ENCODE results near the gene RHBDD2. TPM values are rescaled to one million over a fixed set of nuclear protein-coding genes. Genes with fewer than 3 reads are reported as not detected.

Gene RHBDD2
- total and polyA plus RNA-seq, 2 donors (not counting 1 experiment from before 2014, with no cell fraction given), result 16.7 to 24.5 TPM

GRCh38 chr7:75866114-75866488 is 12.7 kb upstream of the RHBDD2 start:
- Histone ChIP-seq H3K9ac (ENCODE audit: insufficient read depth, low read length) (no peak overlapping the region), H3K27me3 (ENCODE audit: control insufficient read depth, insufficient read depth, low read length) (no peaks in the 10 kb centered on the region), H2AFZ (ENCODE audit: low read length) (peak overlapping the region; percentile 34), H3K36me3 (ENCODE audit: control insufficient read depth, insufficient read depth, low read length) (no peaks in the 10 kb centered on the region), H4K20me1 (ENCODE audit: control insufficient read depth, extremely low read depth, insufficient read depth, low read length) (no peaks in the 10 kb centered on the region), H3K4me3 (replicated peaks in 1 of 4; ENCODE audit: control extremely low read depth in 1 of 4, insufficient read depth in 1 of 4, low read depth in 3 of 4, low read length in 4 of 4) (no peak overlapping the region), H3K27ac (ENCODE audit: insufficient read depth, low read length) (no peak overlapping the region), H3K9me3 (ENCODE audit: control insufficient read depth, insufficient read depth, low read depth, low read length) (no peaks in the 10 kb centered on the region), H3K4me2 (ENCODE audit: extremely low read depth, insufficient read depth, low read length) (peak overlapping the region; percentile 38), H3K4me1 (ENCODE audit: control insufficient read depth, extremely low read depth, insufficient read depth, low read length) (peaks cover 5% of the 10 kb centered on the region), H3K79me2 (ENCODE audit: control insufficient read depth, insufficient read depth, low read length) (no peaks in the 10 kb centered on the region)
- TF ChIP-seq, protein P1, sequence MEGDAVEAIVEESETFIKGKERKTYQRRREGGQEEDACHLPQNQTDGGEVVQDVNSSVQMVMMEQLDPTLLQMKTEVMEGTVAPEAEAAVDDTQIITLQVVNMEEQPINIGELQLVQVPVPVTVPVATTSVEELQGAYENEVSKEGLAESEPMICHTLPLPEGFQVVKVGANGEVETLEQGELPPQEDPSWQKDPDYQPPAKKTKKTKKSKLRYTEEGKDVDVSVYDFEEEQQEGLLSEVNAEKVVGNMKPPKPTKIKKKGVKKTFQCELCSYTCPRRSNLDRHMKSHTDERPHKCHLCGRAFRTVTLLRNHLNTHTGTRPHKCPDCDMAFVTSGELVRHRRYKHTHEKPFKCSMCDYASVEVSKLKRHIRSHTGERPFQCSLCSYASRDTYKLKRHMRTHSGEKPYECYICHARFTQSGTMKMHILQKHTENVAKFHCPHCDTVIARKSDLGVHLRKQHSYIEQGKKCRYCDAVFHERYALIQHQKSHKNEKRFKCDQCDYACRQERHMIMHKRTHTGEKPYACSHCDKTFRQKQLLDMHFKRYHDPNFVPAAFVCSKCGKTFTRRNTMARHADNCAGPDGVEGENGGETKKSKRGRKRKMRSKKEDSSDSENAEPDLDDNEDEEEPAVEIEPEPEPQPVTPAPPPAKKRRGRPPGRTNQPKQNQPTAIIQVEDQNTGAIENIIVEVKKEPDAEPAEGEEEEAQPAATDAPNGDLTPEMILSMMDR (conservative IDR thresholded peaks at IDR 0.05 in 1 of 2, IDR thresholded peaks at IDR 0.05 in 1 of 2; ENCODE audit: low read depth in 1 of 2, low read length in 2 of 2), result no peak
- TF ChIP-seq EZH2 (IDR thresholded peaks at IDR 0.05; ENCODE audit: low read length, missing control alignments), result no peak
- peak in 1 of 2 donors; percentile 26 for DNase-seq (ENCODE audit: low read depth in 2 of 2)

GRCh38 chr7:75866489-75867389 is 12.1 kb upstream of the RHBDD2 start:
- Histone ChIP-seq H3K4me2 (ENCODE audit: extremely low read depth, insufficient read depth, low read length) (no peak overlapping the region), H3K9me3 (ENCODE audit: control insufficient read depth, insufficient read depth, low read depth, low read length) (no peaks in the 10 kb centered on the region), H3K9ac (ENCODE audit: insufficient read depth, low read length) (no peak overlapping the region), H3K27me3 (ENCODE audit: control insufficient read depth, insufficient read depth, low read length) (no peaks in the 10 kb centered on the region), H3K27ac (ENCODE audit: insufficient read depth, low read length) (no peak overlapping the region), H2AFZ (ENCODE audit: low read length) (no peak overlapping the region), H3K4me1 (ENCODE audit: control insufficient read depth, extremely low read depth, insufficient read depth, low read length) (peaks cover 3% of the 10 kb centered on the region), H3K4me3 (replicated peaks in 1 of 4; ENCODE audit: control extremely low read depth in 1 of 4, insufficient read depth in 1 of 4, low read depth in 3 of 4, low read length in 4 of 4) (no peak overlapping the region), H4K20me1 (ENCODE audit: control insufficient read depth, extremely low read depth, insufficient read depth, low read length) (no peaks in the 10 kb centered on the region), H3K79me2 (ENCODE audit: control insufficient read depth, insufficient read depth, low read length) (no peaks in the 10 kb centered on the region), H3K36me3 (ENCODE audit: control insufficient read depth, insufficient read depth, low read length) (no peaks in the 10 kb centered on the region)
- TF ChIP-seq, protein P1 (conservative IDR thresholded peaks at IDR 0.05 in 1 of 2, IDR thresholded peaks at IDR 0.05 in 1 of 2; ENCODE audit: low read depth in 1 of 2, low read length in 2 of 2), result peak; percentile 97 to 98
- no peak for TF ChIP-seq EZH2 (IDR thresholded peaks at IDR 0.05; ENCODE audit: low read length, missing control alignments)
- peak; percentile 50 to 77 for DNase-seq (ENCODE audit: low read depth in 2 of 2)

- Histone ChIP-seq H3K27ac (ENCODE audit: insufficient read depth, low read length) (no peak overlapping the region), H3K9me3 (ENCODE audit: control insufficient read depth, insufficient read depth, low read depth, low read length) (no peaks in the 10 kb centered on the region), H3K27me3 (ENCODE audit: control insufficient read depth, insufficient read depth, low read length) (no peaks in the 10 kb centered on the region), H3K36me3 (ENCODE audit: control insufficient read depth, insufficient read depth, low read length) (no peaks in the 10 kb centered on the region), H4K20me1 (ENCODE audit: control insufficient read depth, extremely low read depth, insufficient read depth, low read length) (no peaks in the 10 kb centered on the region), H3K4me3 (replicated peaks in 1 of 4; ENCODE audit: control extremely low read depth in 1 of 4, insufficient read depth in 1 of 4, low read depth in 3 of 4, low read length in 4 of 4) (no peak overlapping the region), H3K4me2 (ENCODE audit: extremely low read depth, insufficient read depth, low read length) (no peak overlapping the region), H2AFZ (ENCODE audit: low read length) (no peak overlapping the region), H3K79me2 (ENCODE audit: control insufficient read depth, insufficient read depth, low read length) (no peaks in the 10 kb centered on the region), H3K4me1 (ENCODE audit: control insufficient read depth, extremely low read depth, insufficient read depth, low read length) (peaks cover 3% of the 10 kb centered on the region), H3K9ac (ENCODE audit: insufficient read depth, low read length) (no peak overlapping the region)
- TF ChIP-seq, protein P1 (conservative IDR thresholded peaks at IDR 0.05 in 1 of 2, IDR thresholded peaks at IDR 0.05 in 1 of 2; ENCODE audit: low read depth in 1 of 2, low read length in 2 of 2), result no peak
- TF ChIP-seq EZH2 (IDR thresholded peaks at IDR 0.05; ENCODE audit: low read length, missing control alignments), result no peak
- DNase-seq (ENCODE audit: low read depth in 2 of 2), result peak in 1 of 2 donors; percentile 37
These were observed 11.5 kb upstream of the RHBDD2 start for GRCh38 chr7:75867390-75867717.

All from fibroblast of lung (primary cell).